ENCODE measurements around the gene GABARAPL2.
A peak's percentile ranks its signal among the peaks of the same experiment; 100 is the strongest.

GABARAPL2 gene

GRCh38 chr16:75555213-75555706 lies 10.9 kb upstream of the GABARAPL2 start:
- peak; percentile 51 for DNase-seq

GRCh38 chr16:75555707-75556430 lies 10.3 kb upstream of the GABARAPL2 start, which contains the start of gene TMEM231:
Gene TMEM231, minus strand, starts transcription at chr16:75556252. Its CDS starts 43 bp downstream, at chr16:75556209.
- peak; percentile 58 for DNase-seq

- DNase-seq, result no peak
Measured at GRCh38 chr16:75556431-75556950, 9.7 kb upstream of the GABARAPL2 start.

- no peak for DNase-seq
Measured at GRCh38 chr16:75558846-75559401, 7.3 kb upstream of the GABARAPL2 start.

GRCh38 chr16:75559564-75560372 lies 6.4 kb upstream of the GABARAPL2 start:
- no peak for DNase-seq

GRCh38 chr16:75565640-75566039 lies 539 bp upstream of the GABARAPL2 start:
- no peak for DNase-seq

GRCh38 chr16:75566758-75567255 lies 628 bp downstream of the GABARAPL2 start:
- DNase-seq, result no peak

GRCh38 chr16:75567911-75568310 lies 1.7 kb downstream of the GABARAPL2 start:
- no peak for DNase-seq

GRCh38 chr16:75570396-75571065 lies 4.4 kb downstream of the GABARAPL2 start:
- no peak for DNase-seq

GRCh38 chr16:75572864-75573542 lies 6.8 kb downstream of the GABARAPL2 start:
- no peak for DNase-seq

GRCh38 chr16:75573955-75574354 lies 7.8 kb downstream of the GABARAPL2 start:
- no peak for DNase-seq

- no peak for DNase-seq
Measured at GRCh38 chr16:75575958-75576357, 9.8 kb downstream of the GABARAPL2 start.

- no peak for DNase-seq
Measured at GRCh38 chr16:75576384-75576811, 10.2 kb downstream of the GABARAPL2 start.

- no peak for DNase-seq
Measured at GRCh38 chr16:75578212-75578611, 12.0 kb downstream of the GABARAPL2 start.

- DNase-seq, result no peak
Measured at GRCh38 chr16:75578725-75579124, 12.5 kb downstream of the GABARAPL2 start.

GRCh38 chr16:75579281-75579834 lies 13.2 kb downstream of the GABARAPL2 start:
- no peak for DNase-seq

GRCh38 chr16:75584108-75584507 lies 17.9 kb downstream of the GABARAPL2 start:
- DNase-seq, result no peak

- DNase-seq, result no peak
Measured at GRCh38 chr16:75588716-75589115, 22.5 kb downstream of the GABARAPL2 start.

- DNase-seq, result no peak
Measured at GRCh38 chr16:75589306-75589705, 23.1 kb downstream of the GABARAPL2 start.

- no peak for DNase-seq
Measured at GRCh38 chr16:75590920-75591843, 25.0 kb downstream of the GABARAPL2 start.

All from NCI-H524 treated with DMSO at 0.1 percent for 48 hours (cell line).